ENCODE data around the gene UROC1.

UROC1 gene

GRCh38 chr3:126439968-126440708 is 77.4 kb downstream of the UROC1 start:
- no peak for DNase-seq (ENCODE audit: low spot score)

- no peak for DNase-seq (ENCODE audit: low spot score)
Measured at GRCh38 chr3:126439346-126439967, 78.1 kb downstream of the UROC1 start.

- no peak for DNase-seq (ENCODE audit: low spot score)
Measured at GRCh38 chr3:126438746-126439145, 78.8 kb downstream of the UROC1 start.

GRCh38 chr3:126438186-126438585 is 79.4 kb downstream of the UROC1 start:
- no peak for DNase-seq (ENCODE audit: low spot score)

GRCh38 chr3:126436826-126437717 is 80.5 kb downstream of the UROC1 start:
- DNase-seq (ENCODE audit: low spot score) = no peak

- DNase-seq (ENCODE audit: low spot score) = no peak
Measured at GRCh38 chr3:126435456-126436315, 81.9 kb downstream of the UROC1 start.

- DNase-seq (ENCODE audit: low spot score) = no peak
Measured at GRCh38 chr3:126434931-126435411, 82.6 kb downstream of the UROC1 start.

GRCh38 chr3:126434264-126434590 is 83.3 kb downstream of the UROC1 start:
- no peak for DNase-seq (ENCODE audit: low spot score)

- DNase-seq (ENCODE audit: low spot score) = no peak
Measured at GRCh38 chr3:126433496-126434263, 83.9 kb downstream of the UROC1 start.

- DNase-seq (ENCODE audit: low spot score) = no peak
Measured at GRCh38 chr3:126433105-126433430, 84.5 kb downstream of the UROC1 start.

GRCh38 chr3:126432361-126433104 is 85.0 kb downstream of the UROC1 start:
- no peak for DNase-seq (ENCODE audit: low spot score)

All from SW480 (cell line).